HUDEP-2 (cell line): Measurements from ENCODE around the gene MARS1.
A peak's percentile ranks its signal among the peaks of the same experiment; 100 is the strongest.

Experiments
- DNase-seq, 76 experiments: peaks; one replicate each; lab custom pipeline; 2025; ENCODE audit not compliant: unreplicated experiment in 76 of 76; lab: John Stamatoyannopoulos, UW

The MARS1 gene

DNA sequence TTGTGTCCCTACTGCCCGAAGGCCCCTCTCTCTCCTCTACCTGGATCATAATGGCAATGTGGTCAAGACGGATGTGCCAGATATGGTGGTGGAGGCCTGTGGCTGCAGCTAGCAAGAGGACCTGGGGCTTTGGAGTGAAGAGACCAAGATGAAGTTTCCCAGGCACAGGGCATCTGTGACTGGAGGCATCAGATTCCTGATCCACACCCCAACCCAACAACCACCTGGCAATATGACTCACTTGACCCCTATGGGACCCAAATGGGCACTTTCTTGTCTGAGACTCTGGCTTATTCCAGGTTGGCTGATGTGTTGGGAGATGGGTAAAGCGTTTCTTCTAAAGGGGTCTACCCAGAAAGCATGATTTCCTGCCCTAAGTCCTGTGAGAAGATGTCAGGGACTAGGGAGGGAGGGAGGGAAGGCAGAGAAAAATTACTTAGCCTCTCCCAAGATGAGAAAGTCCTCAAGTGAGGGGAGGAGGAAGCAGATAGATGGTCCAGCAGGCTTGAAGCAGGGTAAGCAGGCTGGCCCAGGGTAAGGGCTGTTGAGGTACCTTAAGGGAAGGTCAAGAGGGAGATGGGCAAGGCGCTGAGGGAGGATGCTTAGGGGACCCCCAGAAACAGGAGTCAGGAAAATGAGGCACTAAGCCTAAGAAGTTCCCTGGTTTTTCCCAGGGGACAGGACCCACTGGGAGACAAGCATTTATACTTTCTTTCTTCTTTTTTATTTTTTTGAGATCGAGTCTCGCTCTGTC lies 31.0 kb upstream of the MARS1 start:
- no peak for DNase-seq

- no peak for DNase-seq
Observed at GRCh38 chr12:57458665-57459054, 29.2 kb upstream of the MARS1 start.

DNA sequence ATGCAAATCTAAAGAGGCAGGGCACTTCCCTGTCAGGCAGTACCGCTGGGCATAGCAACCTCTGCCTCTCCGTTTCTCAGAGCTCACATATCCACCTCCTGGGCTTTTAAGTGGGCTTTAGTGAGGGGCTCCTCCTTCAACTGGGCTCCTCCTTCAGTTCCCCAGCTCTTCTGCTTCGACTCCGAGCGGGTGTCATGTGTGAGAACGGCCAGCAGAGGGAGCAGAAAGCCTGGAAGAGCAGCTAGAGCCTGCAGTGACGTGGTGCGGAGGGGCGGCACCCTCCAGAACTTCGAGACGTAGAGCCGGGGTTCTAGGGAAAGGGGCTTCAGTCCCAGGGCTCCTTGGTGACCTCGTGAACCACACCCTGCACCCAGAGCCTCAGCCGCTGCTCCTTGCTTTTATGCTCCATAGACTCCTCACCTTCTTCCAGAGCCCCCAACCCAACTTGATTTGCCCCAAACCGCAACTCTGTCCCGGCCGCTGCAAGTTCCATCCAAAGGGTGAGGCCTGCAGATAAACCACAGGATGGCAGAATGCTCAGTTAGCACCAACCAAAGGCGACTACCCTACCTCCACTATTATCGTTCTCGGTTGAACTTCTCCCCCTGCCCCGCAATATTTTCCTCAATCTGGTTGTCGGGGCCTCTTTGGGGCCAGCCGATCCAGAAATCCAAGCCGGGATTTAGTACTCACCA lies 28.7 kb upstream of the MARS1 start:
- peak in 73 of 76 experiments; percentile 47 to 93 (median 80) for DNase-seq

GRCh38 chr12:57459750-57460467 lies 28.0 kb upstream of the MARS1 start, which contains the start of gene GLI1:
GLI1 (plus strand) TSS chr12:57459785; CDS start chr12:57463692, 3,907 bp downstream.
- DNase-seq = no peak

DNA sequence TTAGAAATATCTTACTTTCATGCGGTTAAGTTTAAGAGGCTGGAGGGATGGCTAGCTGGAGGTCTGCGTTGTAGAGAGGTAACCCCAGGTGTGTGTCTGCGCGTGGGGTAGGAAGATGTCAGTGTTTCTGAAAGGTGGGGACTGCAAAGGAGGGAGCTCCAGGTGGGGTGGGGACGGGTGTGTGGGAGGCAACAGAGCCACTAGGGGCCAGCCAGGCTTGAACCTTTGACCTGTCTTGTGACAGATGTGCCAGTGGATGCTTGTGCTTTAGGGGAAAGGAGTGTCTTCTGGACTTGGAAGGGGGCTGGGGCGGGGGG lies 27.4 kb upstream of the MARS1 start:
- DNase-seq = no peak

- DNase-seq = no peak
Observed at GRCh38 chr12:57460841-57461275, 27.0 kb upstream of the MARS1 start.

GRCh38 chr12:57461276-57461916 lies 26.5 kb upstream of the MARS1 start:
- peak in 11 of 76 experiments; percentile 6 to 28 (median 17) for DNase-seq

DNA sequence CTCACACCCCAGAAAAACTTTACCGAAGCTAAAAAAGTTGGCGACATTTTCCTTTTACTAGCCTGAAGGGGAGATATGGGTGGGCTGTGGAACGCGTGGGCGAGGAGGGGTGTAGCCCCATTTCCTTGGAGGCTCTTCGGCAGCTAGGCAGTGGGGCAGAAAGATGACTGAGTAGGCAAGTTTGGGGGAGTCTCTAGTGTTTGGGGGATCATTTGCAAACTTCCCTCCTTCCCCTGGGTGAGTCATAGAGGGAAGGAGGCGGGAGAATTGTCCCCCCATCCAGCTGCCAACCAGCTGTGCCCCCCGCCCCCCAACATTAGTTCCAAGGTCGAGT lies 26.0 kb upstream of the MARS1 start:
- DNase-seq = no peak

DNA sequence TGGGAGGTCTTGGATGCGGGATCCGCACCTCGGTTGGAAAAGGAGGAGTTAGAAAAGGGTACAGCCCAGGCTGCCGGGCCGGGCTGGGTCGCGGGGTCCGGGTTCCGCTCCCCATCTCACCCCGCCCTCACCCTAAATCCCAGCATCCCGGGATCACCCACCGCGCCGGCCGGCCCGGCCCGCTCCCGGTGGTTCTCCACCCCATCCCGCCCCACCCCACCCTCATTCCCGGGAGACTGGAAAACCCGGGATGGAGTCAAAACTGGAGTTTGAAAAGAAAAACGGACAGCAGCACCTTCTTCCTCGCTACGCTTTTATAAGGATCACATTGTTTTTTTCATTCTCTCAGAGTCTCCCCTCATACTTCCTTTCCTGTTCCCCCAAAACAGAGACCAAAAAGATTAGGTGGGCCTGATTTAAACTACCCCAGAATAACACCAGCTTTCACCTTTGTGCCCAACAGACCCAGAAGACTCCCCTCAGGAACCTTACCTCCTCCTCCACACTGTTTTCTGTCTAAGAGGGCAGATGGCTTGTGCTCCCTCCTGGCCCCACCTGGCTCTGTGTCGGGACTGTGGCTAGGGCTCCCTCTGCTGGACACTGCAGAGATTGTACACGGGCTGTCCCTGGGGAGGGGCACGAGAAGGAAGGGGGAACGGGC lies 25.5 kb upstream of the MARS1 start:
- DNase-seq = peak in 72 of 76 experiments; percentile 16 to 89 (median 72)

GRCh38 chr12:57462912-57463253 lies 25.0 kb upstream of the MARS1 start:
- DNase-seq = no peak

DNA sequence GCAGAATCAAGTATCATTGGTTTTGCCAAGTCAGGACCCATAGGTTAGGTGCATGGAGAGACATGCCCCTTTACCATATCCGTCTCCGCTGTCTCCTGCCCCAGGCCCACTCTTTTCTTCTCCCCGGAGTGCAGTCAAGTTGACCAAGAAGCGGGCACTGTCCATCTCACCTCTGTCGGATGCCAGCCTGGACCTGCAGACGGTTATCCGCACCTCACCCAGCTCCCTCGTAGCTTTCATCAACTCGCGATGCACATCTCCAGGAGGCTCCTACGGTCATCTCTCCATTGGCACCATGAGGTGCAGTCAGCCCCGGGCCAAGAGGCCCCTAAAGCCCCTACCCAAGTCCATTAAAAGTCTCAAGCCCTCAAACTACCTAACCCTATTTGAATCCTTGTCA lies 23.3 kb upstream of the MARS1 start:
- DNase-seq = no peak

GRCh38 chr12:57465030-57465746 lies 22.7 kb upstream of the MARS1 start:
- no peak for DNase-seq

- no peak for DNase-seq
Observed at GRCh38 chr12:57465747-57466505, 21.9 kb upstream of the MARS1 start.

- no peak for DNase-seq
Observed at GRCh38 chr12:57467212-57467874, 20.5 kb upstream of the MARS1 start.

- DNase-seq = no peak
Observed at GRCh38 chr12:57467915-57468314, 20.0 kb upstream of the MARS1 start.

DNA sequence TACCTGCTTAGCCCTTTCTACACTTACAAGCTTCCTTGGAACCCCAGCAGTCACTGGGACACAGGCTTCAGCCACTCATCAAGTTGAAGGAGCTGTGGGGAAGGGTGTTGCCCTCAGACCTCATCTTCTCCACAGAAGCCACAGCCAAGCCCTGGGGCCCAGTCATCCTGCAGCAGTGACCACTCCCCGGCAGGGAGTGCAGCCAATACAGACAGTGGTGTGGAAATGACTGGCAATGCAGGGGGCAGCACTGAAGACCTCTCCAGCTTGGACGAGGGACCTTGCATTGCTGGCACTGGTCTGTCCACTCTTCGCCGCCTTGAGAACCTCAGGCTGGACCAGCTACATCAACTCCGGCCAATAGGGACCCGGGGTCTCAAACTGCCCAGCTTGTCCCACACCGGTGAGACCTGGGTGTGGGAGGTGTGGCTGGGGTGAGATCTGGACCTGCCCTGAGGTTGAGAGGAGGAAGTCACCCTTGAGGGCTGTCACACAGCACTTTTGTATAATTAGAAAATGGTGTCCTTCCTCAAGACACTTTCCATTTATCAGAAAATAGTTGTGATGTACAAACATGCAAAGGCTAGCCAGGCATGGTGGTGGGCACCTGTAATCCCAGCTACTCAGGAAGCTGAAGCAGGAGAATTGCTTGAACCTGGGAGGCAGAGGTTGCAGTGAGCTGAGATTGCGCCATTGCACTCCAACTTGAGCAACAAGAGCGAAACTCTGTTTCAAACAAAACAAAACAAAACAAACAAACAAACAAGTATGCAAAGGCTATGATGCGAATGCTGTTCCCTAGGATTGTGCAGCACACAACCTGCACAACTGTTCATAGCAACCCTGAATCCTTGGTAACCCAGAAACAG lies 18.3 kb upstream of the MARS1 start:
- peak in 8 of 76 experiments; percentile 9 to 27 (median 14) for DNase-seq

GRCh38 chr12:57470286-57470969 lies 17.4 kb upstream of the MARS1 start:
- no peak for DNase-seq
